IMR-90 (cell line): ENCODE measurements around the gene WDR48.

Source experiments
- CTCF ChIP-seq: conservative IDR thresholded peaks from 2 replicates; pipeline ENCODE4 v1.5.1; 2012; ENCODE audit warnings: mild to moderate bottlenecking, low read depth, low read length, improper control_type of control experiment
- MAFK ChIP-seq: IDR thresholded peaks from 2 replicates; pipeline ENCODE4 v1.6.1; 2012; ENCODE audit warnings: low read depth, low read length, improper control_type of control experiment
- NFE2L2 ChIP-seq: fragments of 150-350 bp; IDR thresholded peaks from 2 replicates; pipeline ENCODE4 v1.6.1; 2016; ENCODE audit warnings: low read depth, mild to moderate bottlenecking, low read length
- POLR2A ChIP-seq: IDR thresholded peaks from 2 replicates; pipeline ENCODE4 v1.6.1; 2012; ENCODE audit warnings: mild to moderate bottlenecking, low read depth, low read length
- RAD21 ChIP-seq: IDR thresholded peaks from 2 replicates; pipeline ENCODE4 v1.6.1; 2012; ENCODE audit warnings: low read length, improper control_type of control experiment
- RFX5 ChIP-seq: IDR thresholded peaks from 2 replicates; pipeline ENCODE4 v1.8.0; 2012; ENCODE audit warnings: low read depth, mild to moderate bottlenecking, low read length, moderate library complexity
- SMC3 ChIP-seq: fragments of 150-350 bp; IDR thresholded peaks from 2 replicates; pipeline ENCODE4 v1.6.1; 2016; ENCODE audit warnings: low read depth, mild to moderate bottlenecking, antibody characterized with exemption, low read length, moderate library complexity
- USF2 ChIP-seq: fragments of 150-350 bp; IDR thresholded peaks from 2 replicates; pipeline ENCODE4 v1.6.1; 2017; ENCODE audit warnings: mild to moderate bottlenecking, antibody characterized with exemption, low read length, low read depth

- TF ChIP-seq CTCF (no peak), MAFK (no peak), POLR2A (no peak), RAD21 (no peak), USF2 (no peak), RFX5 (no peak), SMC3 (no peak), NFE2L2 (no peak)
Measured at GRCh38 chr3:39095778-39096177, 44.0 kb downstream of the WDR48 start.
